ENCODE results near the gene BHLHA9.

The BHLHA9 gene

DNA sequence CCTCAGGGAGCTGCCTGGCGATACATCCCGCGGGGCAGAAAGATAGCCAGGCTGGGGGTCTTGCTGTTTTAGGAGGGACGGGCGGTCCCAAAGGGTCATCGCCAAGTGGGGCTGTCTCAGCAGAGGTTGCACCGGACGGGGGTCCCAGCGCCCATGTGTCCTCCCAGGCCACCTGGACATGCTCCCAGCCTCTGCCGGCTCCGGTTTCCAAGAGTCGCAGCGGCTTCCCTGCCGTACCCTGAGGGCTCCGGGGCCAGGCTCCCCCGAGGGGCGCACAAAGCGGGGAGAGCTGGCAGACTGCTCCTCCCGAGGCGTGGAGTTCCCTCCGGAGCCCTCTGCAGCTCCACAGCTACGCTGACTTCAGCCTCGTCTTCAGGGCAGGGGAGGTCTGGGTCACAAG, 10.4 kb downstream of the BHLHA9 start:
- TF ChIP-seq, protein P1, sequence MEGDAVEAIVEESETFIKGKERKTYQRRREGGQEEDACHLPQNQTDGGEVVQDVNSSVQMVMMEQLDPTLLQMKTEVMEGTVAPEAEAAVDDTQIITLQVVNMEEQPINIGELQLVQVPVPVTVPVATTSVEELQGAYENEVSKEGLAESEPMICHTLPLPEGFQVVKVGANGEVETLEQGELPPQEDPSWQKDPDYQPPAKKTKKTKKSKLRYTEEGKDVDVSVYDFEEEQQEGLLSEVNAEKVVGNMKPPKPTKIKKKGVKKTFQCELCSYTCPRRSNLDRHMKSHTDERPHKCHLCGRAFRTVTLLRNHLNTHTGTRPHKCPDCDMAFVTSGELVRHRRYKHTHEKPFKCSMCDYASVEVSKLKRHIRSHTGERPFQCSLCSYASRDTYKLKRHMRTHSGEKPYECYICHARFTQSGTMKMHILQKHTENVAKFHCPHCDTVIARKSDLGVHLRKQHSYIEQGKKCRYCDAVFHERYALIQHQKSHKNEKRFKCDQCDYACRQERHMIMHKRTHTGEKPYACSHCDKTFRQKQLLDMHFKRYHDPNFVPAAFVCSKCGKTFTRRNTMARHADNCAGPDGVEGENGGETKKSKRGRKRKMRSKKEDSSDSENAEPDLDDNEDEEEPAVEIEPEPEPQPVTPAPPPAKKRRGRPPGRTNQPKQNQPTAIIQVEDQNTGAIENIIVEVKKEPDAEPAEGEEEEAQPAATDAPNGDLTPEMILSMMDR (IDR thresholded peaks at IDR 0.05; ENCODE audit: low read depth, low read length): no peak
- no peak overlapping the region for H3K4me3 ChIP-seq (ENCODE audit: low read depth, low read length)

DNA sequence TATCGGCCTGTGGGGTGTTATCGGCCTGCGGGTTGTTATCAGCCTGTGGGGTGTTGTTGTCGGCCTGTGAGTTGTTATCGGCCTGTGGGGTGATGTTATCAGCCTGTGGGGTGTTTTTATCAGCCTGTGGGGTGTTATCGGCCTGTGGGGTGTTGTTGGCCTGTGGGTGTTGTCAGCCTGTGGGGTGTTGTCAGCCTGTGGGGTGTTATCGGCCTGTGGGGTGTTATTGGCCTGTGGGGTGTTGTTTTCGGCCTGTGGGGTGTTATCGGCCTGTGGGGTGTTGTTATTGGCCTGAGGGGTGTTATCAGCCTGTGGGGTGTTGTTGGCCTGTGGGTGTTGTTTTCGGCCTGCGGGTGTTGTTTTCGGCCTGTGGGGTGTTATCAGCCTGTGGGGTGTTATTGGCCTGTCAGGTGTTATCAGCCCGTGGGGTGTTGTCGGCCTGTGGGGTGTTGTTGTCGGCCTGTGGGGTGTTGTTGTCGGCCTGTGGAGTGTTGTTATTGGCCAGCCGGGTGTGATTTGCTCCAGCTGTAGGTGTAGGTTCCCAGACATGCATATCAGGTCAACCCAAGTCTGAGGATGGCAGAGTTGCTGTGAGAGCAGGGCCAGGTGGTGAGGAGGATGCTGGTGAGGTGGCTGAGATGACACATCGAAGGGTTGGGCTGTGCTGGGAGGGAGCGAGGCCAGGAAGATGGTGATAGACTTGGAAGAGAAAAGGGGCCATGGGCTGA, 16.3 kb downstream of the BHLHA9 start:
- H3K4me3 ChIP-seq (ENCODE audit: low read depth, low read length): no peak overlapping the region
- TF ChIP-seq, protein P1 (IDR thresholded peaks at IDR 0.05; ENCODE audit: low read depth, low read length): no peak

DNA sequence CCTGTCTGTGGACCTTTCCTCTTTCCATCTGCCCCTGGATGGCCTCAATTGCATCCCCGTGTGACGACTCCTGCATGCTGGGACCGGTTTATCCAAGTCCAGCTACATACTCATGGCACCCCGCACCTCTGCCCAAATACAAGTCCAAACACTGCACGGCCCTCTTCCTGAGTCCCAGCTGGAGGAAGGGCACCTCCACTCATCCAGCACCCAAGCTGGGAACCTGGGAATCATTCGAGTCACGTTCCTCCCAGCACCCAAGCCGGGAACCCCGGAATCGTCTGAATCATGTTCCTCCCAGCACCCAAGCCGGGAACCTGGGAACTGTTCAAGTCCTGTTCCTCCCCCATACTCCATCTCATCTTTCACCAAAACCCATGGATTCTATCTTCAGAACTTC, 19.5 kb downstream of the BHLHA9 start:
- H3K4me3 ChIP-seq (ENCODE audit: low read depth, low read length): no peak overlapping the region
- TF ChIP-seq, protein P1 (IDR thresholded peaks at IDR 0.05; ENCODE audit: low read depth, low read length): no peak

DNA sequence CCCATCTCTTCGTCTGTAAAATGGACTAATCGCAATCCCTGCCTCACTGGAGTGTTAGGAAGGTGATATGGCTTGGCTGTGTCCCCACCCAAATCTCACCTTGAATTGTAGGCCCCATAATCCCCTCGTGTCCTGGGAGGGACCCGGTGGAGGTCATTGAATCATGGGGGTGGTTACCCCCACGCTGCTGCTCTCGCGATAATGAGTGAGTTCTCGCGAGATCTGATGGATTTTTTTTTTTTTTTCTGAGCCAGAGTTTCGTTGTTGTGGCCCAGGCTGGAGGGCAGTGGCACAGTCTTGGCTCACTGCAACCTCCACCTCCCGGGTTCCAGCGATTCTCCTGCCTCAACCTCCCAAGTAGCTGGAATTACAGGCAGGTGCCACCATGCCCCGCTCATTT, 20.4 kb downstream of the BHLHA9 start:
- TF ChIP-seq, protein P1 (IDR thresholded peaks at IDR 0.05; ENCODE audit: low read depth, low read length): no peak

DNA sequence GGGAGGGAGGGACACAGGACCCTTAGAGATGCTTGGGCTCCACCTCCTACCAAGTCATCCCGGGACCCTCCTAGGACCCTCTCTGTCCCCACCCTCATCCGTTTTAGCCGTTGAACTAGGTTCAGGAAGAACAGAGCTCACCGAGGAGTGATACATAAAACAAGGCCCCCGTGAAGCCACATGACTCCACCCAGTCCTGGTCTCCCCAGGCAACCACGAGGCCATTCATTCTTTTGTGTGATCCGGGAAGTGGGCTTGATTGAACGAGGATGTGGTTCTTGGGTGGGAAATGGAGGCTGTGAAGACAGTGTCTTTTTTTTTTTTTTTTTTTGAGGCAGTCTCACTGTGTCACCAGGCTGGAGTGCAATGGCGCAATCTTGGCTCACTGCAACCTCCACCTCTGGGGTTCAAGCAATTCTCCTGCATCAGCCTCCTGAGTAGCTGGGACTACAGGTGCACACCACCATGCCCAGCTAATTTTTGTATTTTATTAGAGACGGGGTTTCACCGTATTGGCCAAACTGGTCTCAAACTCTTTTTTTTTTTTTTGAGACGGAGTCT, 24.0 kb downstream of the BHLHA9 start:
- H3K4me3 ChIP-seq (ENCODE audit: low read depth, low read length): no peak overlapping the region
- TF ChIP-seq, protein P1 (IDR thresholded peaks at IDR 0.05; ENCODE audit: low read depth, low read length): no peak

More for the DNA sequence above, 20.4 kb downstream of the BHLHA9 start:
- H3K4me3 ChIP-seq (ENCODE audit: low read depth, low read length): no peak overlapping the region

DNA sequence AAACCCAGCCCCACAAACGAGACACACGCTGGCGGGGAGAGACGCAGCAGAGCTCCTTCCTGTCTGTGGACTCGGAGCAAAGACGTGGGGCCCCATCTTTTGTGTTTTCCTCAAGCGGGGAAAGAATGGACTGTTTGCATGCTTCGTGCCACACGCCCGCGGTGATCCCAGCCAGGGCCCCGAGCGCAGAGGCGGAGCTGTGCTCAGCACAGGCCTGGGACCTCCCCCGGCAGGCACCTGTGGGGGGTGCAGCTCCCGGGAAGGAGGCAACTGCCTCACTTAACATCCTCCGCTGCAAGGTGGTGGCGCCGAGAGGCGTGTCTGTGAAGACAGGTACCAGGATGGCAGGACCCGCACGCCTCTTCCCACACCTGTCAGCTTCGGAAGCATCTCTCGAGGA, 28.4 kb downstream of the BHLHA9 start:
- TF ChIP-seq, protein P1 (IDR thresholded peaks at IDR 0.05; ENCODE audit: low read depth, low read length): no peak
- no peak overlapping the region for H3K4me3 ChIP-seq (ENCODE audit: low read depth, low read length)

DNA sequence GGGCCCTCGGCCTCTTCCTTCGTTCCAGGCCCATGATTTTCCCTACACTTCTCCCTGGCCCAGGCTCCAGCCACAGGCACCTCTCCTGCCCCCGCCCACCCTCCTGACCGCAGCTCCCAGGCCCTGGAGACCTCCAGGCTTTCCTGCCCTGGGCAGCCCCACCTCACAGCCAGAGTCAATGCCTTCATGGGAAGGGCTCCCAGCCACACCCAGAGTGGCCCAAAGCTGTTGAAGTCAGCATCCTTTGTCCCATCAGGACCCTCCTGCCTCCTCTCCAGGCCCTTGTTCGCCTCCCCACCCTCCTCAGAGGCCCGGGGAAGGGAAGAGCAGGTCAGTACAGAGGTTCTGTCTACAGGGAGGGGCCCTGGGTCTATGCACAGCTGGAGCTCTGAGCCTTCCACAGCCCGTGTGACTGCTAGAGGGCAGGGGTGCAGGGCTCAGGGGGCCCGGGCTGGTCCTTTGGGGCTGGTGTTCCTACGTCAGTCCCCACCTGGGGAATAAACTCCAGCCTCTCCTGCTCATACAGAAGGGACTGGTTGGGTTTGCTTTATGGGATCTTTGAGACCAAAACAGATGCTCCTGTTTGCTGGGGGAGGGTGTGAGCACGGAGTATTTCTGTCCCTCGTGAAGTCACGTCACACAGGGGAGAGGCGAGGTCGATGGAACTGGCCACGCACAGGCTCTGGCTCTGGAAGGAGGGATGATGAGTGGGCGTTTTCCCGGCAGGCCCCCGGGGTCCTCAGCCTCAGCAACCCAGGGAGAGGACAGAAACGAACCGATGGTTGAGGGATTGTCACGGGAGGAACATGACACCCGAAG, 29.5 kb downstream of the BHLHA9 start:
- H3K4me3 ChIP-seq (ENCODE audit: low read depth, low read length): no peak overlapping the region
- TF ChIP-seq, protein P1 (IDR thresholded peaks at IDR 0.05; ENCODE audit: low read depth, low read length): no peak

Data from WI38 (cell line).